Measurements from ENCODE around the gene DDR1. TPM values are rescaled to one million over a fixed set of nuclear protein-coding genes. Genes with fewer than 3 reads are reported as not detected.
"Not testable (repeated sequence)": the region's sequence is repeated elsewhere in the genome, so short reads cannot be mapped to it uniquely, and the experiment has no call there.

The DDR1 gene
- total RNA-seq, 1 donor from 2014 or later = 80.9 TPM

- intact Hi-C loops (cut with DNase I) = no loop called here
Observed at GRCh38 chr6:30855429-30856075, 28.8 kb upstream of the DDR1 start.

GRCh38 chr6:30857112-30857511, 27.2 kb upstream of the DDR1 start:
- H3K4me3 ChIP-seq = no peak overlapping the region
- ATAC-seq (no peak), DNase-seq (no peak)
- H3K27ac ChIP-seq = no peak overlapping the region
- no peaks in the 10 kb centered on the region for H3K9me3 ChIP-seq
- H3K27me3 ChIP-seq (ENCODE audit: low read depth) = no peaks in the 10 kb centered on the region
- no peaks in the 10 kb centered on the region for H3K36me3 ChIP-seq
- TF ChIP-seq, protein P1, sequence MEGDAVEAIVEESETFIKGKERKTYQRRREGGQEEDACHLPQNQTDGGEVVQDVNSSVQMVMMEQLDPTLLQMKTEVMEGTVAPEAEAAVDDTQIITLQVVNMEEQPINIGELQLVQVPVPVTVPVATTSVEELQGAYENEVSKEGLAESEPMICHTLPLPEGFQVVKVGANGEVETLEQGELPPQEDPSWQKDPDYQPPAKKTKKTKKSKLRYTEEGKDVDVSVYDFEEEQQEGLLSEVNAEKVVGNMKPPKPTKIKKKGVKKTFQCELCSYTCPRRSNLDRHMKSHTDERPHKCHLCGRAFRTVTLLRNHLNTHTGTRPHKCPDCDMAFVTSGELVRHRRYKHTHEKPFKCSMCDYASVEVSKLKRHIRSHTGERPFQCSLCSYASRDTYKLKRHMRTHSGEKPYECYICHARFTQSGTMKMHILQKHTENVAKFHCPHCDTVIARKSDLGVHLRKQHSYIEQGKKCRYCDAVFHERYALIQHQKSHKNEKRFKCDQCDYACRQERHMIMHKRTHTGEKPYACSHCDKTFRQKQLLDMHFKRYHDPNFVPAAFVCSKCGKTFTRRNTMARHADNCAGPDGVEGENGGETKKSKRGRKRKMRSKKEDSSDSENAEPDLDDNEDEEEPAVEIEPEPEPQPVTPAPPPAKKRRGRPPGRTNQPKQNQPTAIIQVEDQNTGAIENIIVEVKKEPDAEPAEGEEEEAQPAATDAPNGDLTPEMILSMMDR (IDR thresholded peaks at IDR 0.05) = no peak
- no peaks in the 10 kb centered on the region for H3K4me1 ChIP-seq
- intact Hi-C loops (cut with DNase I) = no loop called here

More at GRCh38 chr6:30855429-30856075, 28.8 kb upstream of the DDR1 start:
- Histone ChIP-seq H3K27me3 (ENCODE audit: low read depth) (no peaks in the 10 kb centered on the region), H3K4me3 (no peak overlapping the region), H3K36me3 (no peaks in the 10 kb centered on the region), H3K4me1 (no peaks in the 10 kb centered on the region), H3K9me3 (no peaks in the 10 kb centered on the region), H3K27ac (no peak overlapping the region)
- no peak for ATAC-seq
- DNase-seq = no peak
- TF ChIP-seq, protein P1 (IDR thresholded peaks at IDR 0.05) = no peak

DNA sequence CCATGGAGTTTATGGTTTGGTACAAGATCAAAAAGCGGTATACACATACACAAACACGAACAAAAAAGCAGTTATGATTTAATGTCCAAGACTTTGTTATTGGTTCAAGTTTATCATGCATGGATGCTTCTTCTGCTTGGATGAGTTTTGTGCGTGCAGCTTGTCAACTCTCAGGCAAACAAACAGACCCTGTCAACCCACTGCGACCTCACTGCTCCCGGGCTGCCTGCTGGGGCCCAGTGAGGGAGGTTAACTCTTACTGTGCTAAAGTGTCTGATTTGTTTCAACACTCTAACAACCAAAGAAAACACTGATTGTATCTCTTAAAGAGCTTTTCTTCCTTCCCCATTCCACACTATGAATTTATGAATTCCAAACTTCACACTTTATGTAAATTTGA, 26.8 kb upstream of the DDR1 start:
- H3K27me3 ChIP-seq (ENCODE audit: low read depth) = no peaks in the 10 kb centered on the region
- DNase-seq = no peak
- no peak overlapping the region for H3K27ac ChIP-seq
- no peak overlapping the region for H3K4me3 ChIP-seq
- ATAC-seq = no peak
- intact Hi-C loops (cut with DNase I) = no loop called here
- no peaks in the 10 kb centered on the region for H3K9me3 ChIP-seq
- no peaks in the 10 kb centered on the region for H3K4me1 ChIP-seq
- TF ChIP-seq, protein P1 (IDR thresholded peaks at IDR 0.05) = no peak
- no peaks in the 10 kb centered on the region for H3K36me3 ChIP-seq

DNA sequence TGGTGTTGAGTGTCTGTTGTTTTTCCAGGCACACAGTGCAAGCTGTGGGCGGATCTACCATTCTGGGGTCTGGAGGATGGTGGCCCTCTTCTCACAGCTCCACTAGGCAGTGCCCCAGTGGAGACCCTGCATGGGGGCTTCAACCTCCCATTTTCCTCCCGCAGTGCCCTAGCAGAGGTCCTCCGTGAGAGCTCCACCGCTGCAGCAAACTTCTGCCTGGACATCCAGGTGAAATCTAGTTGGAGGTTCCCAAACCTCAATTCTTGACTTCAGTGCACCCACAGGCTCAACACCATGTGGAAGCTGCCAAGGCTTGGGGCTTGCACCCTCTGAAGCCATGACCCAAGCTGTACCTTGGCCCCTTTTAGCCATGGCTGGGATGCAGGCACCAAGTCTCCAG, 24.6 kb upstream of the DDR1 start:
- ATAC-seq = not testable (repeated sequence)

DNA sequence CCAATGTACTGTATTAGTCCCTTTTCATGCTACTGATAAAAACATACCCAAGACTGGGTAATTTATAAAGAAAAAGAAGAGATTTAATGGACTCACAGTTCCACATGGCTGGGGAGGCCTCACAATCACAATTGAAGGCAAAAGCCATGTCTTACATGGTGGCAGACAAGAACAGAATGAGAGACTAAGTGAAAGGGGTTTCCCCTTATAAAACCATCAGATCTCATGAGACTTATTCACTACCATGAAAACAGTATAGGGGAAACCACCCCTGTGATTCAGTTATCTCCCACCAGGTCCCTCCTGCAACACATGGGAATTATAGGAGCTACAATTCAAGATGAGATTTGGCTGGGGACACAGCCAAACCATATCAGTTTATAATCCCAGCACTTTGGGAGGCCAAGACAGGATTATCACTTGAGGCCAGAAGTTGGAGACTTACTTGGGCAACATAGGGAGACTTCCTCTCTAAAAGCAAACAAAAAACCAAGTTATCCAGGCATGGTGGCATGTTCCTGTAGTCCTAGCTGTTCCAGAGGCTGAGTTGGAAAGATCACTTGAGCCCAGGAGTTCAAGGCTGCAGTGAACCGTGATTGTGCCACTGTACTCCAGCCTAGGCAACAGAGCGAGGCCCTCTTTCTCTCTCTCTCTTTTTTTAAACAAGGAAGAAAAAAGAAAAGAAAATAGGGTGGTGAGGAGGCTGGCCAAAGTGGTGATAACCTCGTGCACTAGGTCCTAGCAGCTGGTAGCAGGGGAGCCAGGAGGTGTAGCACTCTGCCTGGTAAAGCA, 22.9 kb upstream of the DDR1 start:
- Histone ChIP-seq H3K9me3 (no peaks in the 10 kb centered on the region), H3K27me3 (ENCODE audit: low read depth) (no peaks in the 10 kb centered on the region), H3K27ac (no peak overlapping the region), H3K4me1 (no peaks in the 10 kb centered on the region), H3K4me3 (no peak overlapping the region), H3K36me3 (no peaks in the 10 kb centered on the region)
- TF ChIP-seq, protein P1 (IDR thresholded peaks at IDR 0.05) = no peak
- no peak for DNase-seq
- intact Hi-C loops (cut with DNase I) = no loop called here
- no peak for ATAC-seq

More for the DNA sequence above, 24.6 kb upstream of the DDR1 start:
- DNase-seq; H3K27me3 ChIP-seq (ENCODE audit: low read depth); H3K9me3 ChIP-seq; H3K36me3 ChIP-seq; H3K4me3 ChIP-seq; intact Hi-C loops (cut with DNase I); H3K4me1 ChIP-seq; H3K27ac ChIP-seq: not testable (repeated sequence)

Measured in lower lobe of right lung (tissue), 2 donors.